Endothelial cell of umbilical vein (primary cell): ENCODE measurements around the gene TTC23L. TPM values are rescaled to one million over a fixed set of nuclear protein-coding genes. Genes with fewer than 3 reads are reported as not detected.

ENCODE experiments used
- BruUV-seq: library from RNA; stranded (reverse); fragments of 400-500 nt; replicated peaks from 2 replicates; lab custom pipeline; 2021; lab: Mats Ljungman, UMichigan
- CTCF ChIA-PET: fragments of 300-600, 350-600 bp; sonication (Branson Sonifier 250); formaldehyde crosslinking; loops from one replicate; lab custom pipeline; 2021; ENCODE audit warnings: antibody characterized with exemption, inconsistent platforms; lab: Charles Lee
- POLR2A ChIA-PET: fragments of 300-600, 350-600 bp; sonication (Branson Sonifier 250); formaldehyde crosslinking; loops from one replicate; lab custom pipeline; 2021; ENCODE audit warnings: antibody characterized with exemption, inconsistent platforms; lab: Charles Lee
- DNase-seq: peaks from one replicate; pipeline ENCODE4 v3.0.0-alpha.2; 2011; ENCODE audit warnings: low read depth, low spot score
- FAIRE-seq: peaks from 2 replicates; lab custom pipeline; 2011; peaks lifted over from hg19 to GRCh38; lab: Jason Lieb, UNC
- H2AFZ ChIP-seq: 2 replicates; pipeline ENCODE4 v1.6.0; 2012; ENCODE audit warnings: low read depth, low read length, control low read depth, inconsistent platforms
- H3K27ac ChIP-seq: 2 replicates; pipeline ENCODE4 v1.5.1; 2011; ENCODE audit warnings: low read depth, mild to moderate bottlenecking, control low read depth, low read length, moderate library complexity; ENCODE audit not compliant: insufficient read depth
- H3K27me3 ChIP-seq, 2 experiments: 2 replicates each; pipeline versions ENCODE4 v1.6.0 to v1.6.1; 2011; ENCODE audit warnings: low read length in 2 of 2, mixed read lengths in 1 of 2; ENCODE audit not compliant: control insufficient read depth in 2 of 2, insufficient read depth in 2 of 2
- H3K36me3 ChIP-seq, 2 experiments: 2 replicates in 1 of 2; 3 replicates in 1 of 2; pipeline ENCODE4 v1.5.1; 2011; ENCODE audit warnings: low read length in 2 of 2, mild to moderate bottlenecking in 1 of 2, moderate library complexity in 1 of 2; ENCODE audit not compliant: control insufficient read depth in 2 of 2, insufficient read depth in 2 of 2; ENCODE audit errors: extremely low read depth in 1 of 2
- H3K4me1 ChIP-seq: 3 replicates; pipeline ENCODE4 v1.5.1; 2011; ENCODE audit warnings: mild to moderate bottlenecking, low read length; ENCODE audit not compliant: control insufficient read depth, insufficient read depth; ENCODE audit errors: extremely low read depth
- H3K4me2 ChIP-seq: 2 replicates; pipeline ENCODE4 v1.6.1; 2011; ENCODE audit warnings: low read length, control low read depth, mixed read lengths; ENCODE audit not compliant: insufficient read depth
- H3K4me3 ChIP-seq, 3 experiments: fragments of 200-600 bp in 1 of 3; sonication (generic), shearing (Covaris generic) in 1 of 3; replicated peaks in 1 of 3; 2 replicates each; pipeline ENCODE4 v1.5.1; 2011 to 2016; ENCODE audit warnings: control low read depth in 3 of 3, low read length in 3 of 3, mild to moderate bottlenecking in 2 of 3, inconsistent platforms in 1 of 3, low read depth in 1 of 3, moderate library complexity in 1 of 3; ENCODE audit not compliant: insufficient read depth in 1 of 3
- H3K79me2 ChIP-seq: 2 replicates; pipeline ENCODE4 v1.6.0; 2012; ENCODE audit warnings: low read length, inconsistent platforms; ENCODE audit not compliant: control insufficient read depth, insufficient read depth
- H3K9ac ChIP-seq: replicated peaks from 2 replicates; pipeline ENCODE3; 2011; ENCODE audit warnings: low read length, control low read depth; ENCODE audit not compliant: insufficient read depth; ENCODE audit errors: extremely low read depth
- H3K9me1 ChIP-seq: replicated peaks from 3 replicates; pipeline ENCODE4 v1.6.0; 2011; ENCODE audit warnings: mild to moderate bottlenecking, low read length; ENCODE audit not compliant: control insufficient read depth, insufficient read depth; ENCODE audit errors: extremely low read depth
- H3K9me3 ChIP-seq: replicated peaks from 2 replicates; pipeline ENCODE4 v1.5.1; 2012; ENCODE audit warnings: low read length, inconsistent platforms; ENCODE audit not compliant: control insufficient read depth, insufficient read depth
- H4K20me1 ChIP-seq: replicated peaks from 2 replicates; pipeline ENCODE3; 2011; ENCODE audit warnings: mild to moderate bottlenecking, low read length; ENCODE audit not compliant: control insufficient read depth, insufficient read depth; ENCODE audit errors: extremely low read depth
- EZH2 ChIP-seq: IDR thresholded peaks from 2 replicates; pipeline ENCODE4 v1.6.1; 2012; ENCODE audit warnings: borderline replicate concordance, low read depth, mild to moderate bottlenecking, moderate library complexity, low read length, inconsistent platforms; ENCODE audit not compliant: severe bottlenecking
- FOS ChIP-seq: IDR thresholded peaks from 2 replicates; pipeline ENCODE4 v1.6.1; 2011; ENCODE audit warnings: mild to moderate bottlenecking, low read length, moderate library complexity, borderline replicate concordance; ENCODE audit not compliant: insufficient read depth
- GATA2 ChIP-seq: IDR thresholded peaks from 2 replicates; pipeline ENCODE4 v1.7.0; 2011; ENCODE audit warnings: low read depth, mild to moderate bottlenecking, moderate library complexity, mixed read lengths, low read length; ENCODE audit not compliant: insufficient read length, insufficient read depth
- JUN ChIP-seq: IDR thresholded peaks from 2 replicates; pipeline ENCODE4 v1.6.1; 2011; ENCODE audit warnings: borderline replicate concordance, low read depth; ENCODE audit not compliant: insufficient read length, insufficient read depth
- MYC ChIP-seq: IDR thresholded peaks from one replicate; pipeline ENCODE4 v1.6.1; 2011; ENCODE audit warnings: mild to moderate bottlenecking, low read depth, low read length
- POLR2A ChIP-seq: IDR thresholded peaks from 2 replicates; pipeline ENCODE4 v1.6.1; 2012; ENCODE audit warnings: low read depth, mild to moderate bottlenecking, control low read depth, low read length
- POLR2AphosphoS5 ChIP-seq: IDR thresholded peaks from 2 replicates; pipeline ENCODE4 v1.6.1; 2012; ENCODE audit warnings: low read depth, mild to moderate bottlenecking, control low read depth, low read length, moderate library complexity; ENCODE audit not compliant: insufficient read depth
- dilution Hi-C: fragments of 300-500 bp; cut with MboI; formaldehyde crosslinking; loops from one replicate; pipeline ENCODE4 v1.15.0; 2019; ENCODE audit warnings: low sequenced_read_pairs; ENCODE audit not compliant: extremely low pct_ligation_motif_present
- intact Hi-C: fragments of 100-400 bp; cut with micrococcal nuclease; formaldehyde crosslinking; loops from one replicate; pipeline ENCODE4 v1.10.0; 2022
- polyA plus RNA-seq, 4 experiments: library from polyadenylated mRNA; depleted of rRNA in 3 of 4; stranded (reverse) in 3 of 4; unstranded in 1 of 4; fragments of >200 nt; gene quantifications; 2 replicates each; pipeline versions ENCODE4 v1.2.1 to v1.2.3, GENCODE V29; 2011 to 2012; ENCODE audit warnings: missing spikeins in 1 of 4
- total RNA-seq: library from RNA; stranded (reverse); gene quantifications from 2 replicates; pipeline ENCODE4 v1.2.3, GENCODE V29; 2021
- TF ChIP-seq, protein P1 (sequence below): IDR thresholded peaks from 2 replicates; pipeline ENCODE4 v1.6.1; 2011; ENCODE audit not compliant: insufficient read depth, insufficient read length
- TF ChIP-seq, protein P2 (sequence below), 2 donors: IDR thresholded peaks; 1 replicate in 1 of 2; 2 replicates in 1 of 2; pipeline ENCODE4 v1.5.1; 2011; ENCODE audit warnings: low read length in 2 of 2, mild to moderate bottlenecking in 2 of 2, moderate library complexity in 2 of 2, control low read depth in 1 of 2, inconsistent platforms in 1 of 2, low read depth in 1 of 2; ENCODE audit not compliant: insufficient read depth in 1 of 2; ENCODE audit errors: extremely low read depth in 1 of 2

The TTC23L gene
- total and polyA plus RNA-seq, 2 donors (not counting 3 experiments of a cell fraction or from before 2014, with no cell fraction given), result not detected

DNA sequence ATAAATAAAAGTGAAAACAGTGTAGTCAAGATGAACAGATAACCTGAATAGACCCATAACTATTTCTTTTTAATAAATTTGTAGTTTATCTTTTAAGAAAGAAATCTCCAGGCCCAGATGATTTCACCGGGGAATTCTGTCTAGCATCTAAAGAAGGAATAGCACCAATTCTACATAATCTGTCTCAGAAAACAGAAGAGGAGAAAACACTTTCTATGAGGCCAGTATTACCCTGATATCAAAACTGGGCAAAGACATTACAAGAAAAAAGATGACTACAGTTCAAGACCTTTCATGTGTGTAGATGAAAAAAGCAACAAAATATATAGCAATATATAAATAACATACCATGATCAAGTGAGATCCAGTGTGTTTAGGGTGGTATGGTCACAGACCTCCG is 31.4 kb downstream of the TTC23L start:
- Histone ChIP-seq H4K20me1 (no peaks in the 10 kb centered on the region), H3K9ac (no peak overlapping the region), H3K4me1 (no peaks in the 10 kb centered on the region), H3K4me3 (no peak overlapping the region), H2AFZ (no peak overlapping the region), H3K27me3 (no peaks in the 10 kb centered on the region), H3K9me3 (no peaks in the 10 kb centered on the region), H3K4me2 (no peak overlapping the region), H3K36me3 (no peaks in the 10 kb centered on the region), H3K79me2 (no peaks in the 10 kb centered on the region), H3K27ac (no peak overlapping the region), H3K9me1 (no peaks in the 10 kb centered on the region)
- FAIRE-seq (no peak), DNase-seq (no peak)
- dilution Hi-C loops, result no loop called here
- intact Hi-C loops, result no loop called here
- ChIA-PET POLR2A (no interaction called here), CTCF (interaction anchor here (1.1 to 2.4 kb wide), 2 partner anchors 26 to 28 kb away, joined by 3 to 12 read pairs; no protein-coding TSS in a partner anchor)
- no TSS peak for BruUV-seq
- TF ChIP-seq, protein P1, sequence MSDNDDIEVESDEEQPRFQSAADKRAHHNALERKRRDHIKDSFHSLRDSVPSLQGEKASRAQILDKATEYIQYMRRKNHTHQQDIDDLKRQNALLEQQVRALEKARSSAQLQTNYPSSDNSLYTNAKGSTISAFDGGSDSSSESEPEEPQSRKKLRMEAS, result no peak
- no peak for TF ChIP-seq POLR2A
- TF ChIP-seq, protein P2, sequence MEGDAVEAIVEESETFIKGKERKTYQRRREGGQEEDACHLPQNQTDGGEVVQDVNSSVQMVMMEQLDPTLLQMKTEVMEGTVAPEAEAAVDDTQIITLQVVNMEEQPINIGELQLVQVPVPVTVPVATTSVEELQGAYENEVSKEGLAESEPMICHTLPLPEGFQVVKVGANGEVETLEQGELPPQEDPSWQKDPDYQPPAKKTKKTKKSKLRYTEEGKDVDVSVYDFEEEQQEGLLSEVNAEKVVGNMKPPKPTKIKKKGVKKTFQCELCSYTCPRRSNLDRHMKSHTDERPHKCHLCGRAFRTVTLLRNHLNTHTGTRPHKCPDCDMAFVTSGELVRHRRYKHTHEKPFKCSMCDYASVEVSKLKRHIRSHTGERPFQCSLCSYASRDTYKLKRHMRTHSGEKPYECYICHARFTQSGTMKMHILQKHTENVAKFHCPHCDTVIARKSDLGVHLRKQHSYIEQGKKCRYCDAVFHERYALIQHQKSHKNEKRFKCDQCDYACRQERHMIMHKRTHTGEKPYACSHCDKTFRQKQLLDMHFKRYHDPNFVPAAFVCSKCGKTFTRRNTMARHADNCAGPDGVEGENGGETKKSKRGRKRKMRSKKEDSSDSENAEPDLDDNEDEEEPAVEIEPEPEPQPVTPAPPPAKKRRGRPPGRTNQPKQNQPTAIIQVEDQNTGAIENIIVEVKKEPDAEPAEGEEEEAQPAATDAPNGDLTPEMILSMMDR (IDR thresholded peaks at IDR 0.05; ENCODE audit: extremely low read depth in 1 of 2, insufficient read depth in 1 of 2, low read depth in 1 of 2, low read length in 2 of 2), result no peak
- TF ChIP-seq POLR2AphosphoS5, result no peak
- TF ChIP-seq GATA2, result no peak
- no peak for TF ChIP-seq JUN
- TF ChIP-seq MYC, result no peak
- TF ChIP-seq FOS, result no peak
- no peak for TF ChIP-seq EZH2
